Endothelial cell (in vitro differentiated cells): ENCODE data around the gene NAPB. TPM values are rescaled to one million over a fixed set of nuclear protein-coding genes. Genes with fewer than 3 reads are reported as not detected.

Source experiments
- DNase-seq: peaks from one replicate; pipeline ENCODE4 v3.0.0; 2021; ENCODE audit warnings: low spot score
- H3K27ac Mint-ChIP-seq: one replicate; pipeline ENCODE4 v1.8.0; 2021; ENCODE audit warnings: mixed read lengths, inconsistent platforms; ENCODE audit not compliant: unreplicated experiment
- H3K27me3 Mint-ChIP-seq: one replicate; pipeline ENCODE4 v1.8.0; 2021; ENCODE audit warnings: mild to moderate bottlenecking, moderate library complexity, mixed read lengths, inconsistent platforms; ENCODE audit not compliant: unreplicated experiment
- H3K36me3 Mint-ChIP-seq: one replicate; pipeline ENCODE4 v1.8.0; 2021; ENCODE audit warnings: mild to moderate bottlenecking, low read depth, mixed read lengths, inconsistent platforms; ENCODE audit not compliant: unreplicated experiment
- H3K4me1 Mint-ChIP-seq: one replicate; pipeline ENCODE4 v1.8.0; 2021; ENCODE audit warnings: mild to moderate bottlenecking, mixed read lengths, inconsistent platforms; ENCODE audit not compliant: unreplicated experiment
- H3K4me3 Mint-ChIP-seq: one replicate; pipeline ENCODE4 v1.8.0; 2021; ENCODE audit warnings: mild to moderate bottlenecking, mixed read lengths, inconsistent platforms; ENCODE audit not compliant: unreplicated experiment
- H3K9me3 Mint-ChIP-seq: one replicate; pipeline ENCODE4 v1.8.0; 2021; ENCODE audit warnings: mixed read lengths, inconsistent platforms; ENCODE audit not compliant: unreplicated experiment
- total RNA-seq: library from RNA; stranded (reverse); fragmentation: NEBNext Ultra II Directional; extraction: Animal tissue kit (Norgen Biotek cat#: 25700); gene quantifications from one replicate; pipeline ENCODE4 v1.2.1, GENCODE V29; 2021; ENCODE audit not compliant: unreplicated experiment
- TF ChIP-seq, protein P1 (sequence below): fragments of 200-600 bp; sonication (generic); IDR thresholded peaks from one replicate; pipeline ENCODE4 v1.5.0; 2021; ENCODE audit warnings: antibody characterized with exemption; ENCODE audit not compliant: unreplicated experiment

The NAPB gene
- total RNA-seq, 1 donor from 2014 or later: 9.6 TPM

DNA sequence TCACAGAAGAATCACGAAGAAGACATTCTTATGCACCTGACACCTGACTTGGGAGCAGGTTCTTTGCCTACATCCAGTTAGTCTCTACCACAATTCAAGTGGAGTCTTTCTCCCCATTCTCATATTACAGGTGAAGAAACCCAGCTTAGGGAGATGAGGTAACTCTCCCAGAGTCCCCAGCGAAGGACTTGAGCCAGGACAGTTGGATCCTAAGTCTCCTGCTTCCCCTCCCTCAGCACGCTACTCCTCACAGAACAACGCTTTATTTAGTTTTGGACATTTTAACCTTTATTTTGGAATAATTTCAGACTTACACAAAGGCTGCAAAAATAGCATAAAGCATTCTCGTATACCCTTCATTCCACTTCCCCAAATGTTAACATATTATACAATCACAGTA is 17.4 kb upstream of the NAPB start:
- Mint-ChIP-seq H3K4me3 (no peak overlapping the region), H3K4me1 (peaks cover 14% of the 10 kb centered on the region), H3K9me3 (no peaks in the 10 kb centered on the region), H3K36me3 (no peaks in the 10 kb centered on the region), H3K27me3 (no peaks in the 10 kb centered on the region), H3K27ac (no peak overlapping the region)
- TF ChIP-seq, protein P1, sequence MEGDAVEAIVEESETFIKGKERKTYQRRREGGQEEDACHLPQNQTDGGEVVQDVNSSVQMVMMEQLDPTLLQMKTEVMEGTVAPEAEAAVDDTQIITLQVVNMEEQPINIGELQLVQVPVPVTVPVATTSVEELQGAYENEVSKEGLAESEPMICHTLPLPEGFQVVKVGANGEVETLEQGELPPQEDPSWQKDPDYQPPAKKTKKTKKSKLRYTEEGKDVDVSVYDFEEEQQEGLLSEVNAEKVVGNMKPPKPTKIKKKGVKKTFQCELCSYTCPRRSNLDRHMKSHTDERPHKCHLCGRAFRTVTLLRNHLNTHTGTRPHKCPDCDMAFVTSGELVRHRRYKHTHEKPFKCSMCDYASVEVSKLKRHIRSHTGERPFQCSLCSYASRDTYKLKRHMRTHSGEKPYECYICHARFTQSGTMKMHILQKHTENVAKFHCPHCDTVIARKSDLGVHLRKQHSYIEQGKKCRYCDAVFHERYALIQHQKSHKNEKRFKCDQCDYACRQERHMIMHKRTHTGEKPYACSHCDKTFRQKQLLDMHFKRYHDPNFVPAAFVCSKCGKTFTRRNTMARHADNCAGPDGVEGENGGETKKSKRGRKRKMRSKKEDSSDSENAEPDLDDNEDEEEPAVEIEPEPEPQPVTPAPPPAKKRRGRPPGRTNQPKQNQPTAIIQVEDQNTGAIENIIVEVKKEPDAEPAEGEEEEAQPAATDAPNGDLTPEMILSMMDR: no peak
- DNase-seq: no peak

DNA sequence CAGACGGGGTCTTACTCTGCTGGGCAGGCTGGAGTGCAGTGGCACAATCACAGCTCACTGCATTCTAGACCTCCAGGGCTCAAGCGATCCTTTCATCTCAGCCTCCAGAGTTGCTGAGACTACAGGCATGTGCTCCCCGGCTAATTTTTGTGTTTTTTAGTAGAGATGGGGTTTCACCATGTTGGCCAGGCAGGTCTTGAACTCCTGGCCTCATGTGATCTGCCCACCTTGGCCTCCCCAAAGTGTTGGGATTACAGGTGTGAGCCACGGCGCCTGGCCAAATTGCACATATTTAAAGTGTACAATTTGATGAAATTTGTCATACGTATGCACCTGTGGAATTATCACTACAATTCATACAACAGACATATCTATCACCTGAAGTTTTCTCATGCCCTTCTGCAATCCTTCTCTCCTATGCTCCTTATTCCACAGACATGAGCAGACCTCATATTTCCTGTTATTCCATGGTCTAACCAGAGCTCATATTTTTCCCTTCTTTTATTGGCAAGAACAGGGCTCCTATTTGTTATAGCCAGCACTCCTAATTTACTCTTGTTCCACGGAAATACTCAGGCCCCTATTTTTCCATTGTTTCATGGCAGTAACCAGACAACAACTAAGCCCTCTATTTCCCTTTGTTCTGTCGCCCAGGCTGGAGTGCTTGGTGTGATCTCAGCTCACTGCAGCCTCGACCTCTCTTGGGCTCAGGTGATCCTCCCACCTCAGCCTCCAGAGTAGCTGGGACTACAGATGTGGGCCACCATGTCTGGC is 16.0 kb upstream of the NAPB start:
- no peak overlapping the region for H3K4me3 Mint-ChIP-seq
- DNase-seq: no peak
- peak overlapping the region; percentile 65 for H3K27ac Mint-ChIP-seq
- H3K9me3 Mint-ChIP-seq: no peaks in the 10 kb centered on the region
- no peaks in the 10 kb centered on the region for H3K27me3 Mint-ChIP-seq
- H3K36me3 Mint-ChIP-seq: no peaks in the 10 kb centered on the region
- TF ChIP-seq, protein P1: no peak
- H3K4me1 Mint-ChIP-seq: peaks cover 14% of the 10 kb centered on the region

DNA sequence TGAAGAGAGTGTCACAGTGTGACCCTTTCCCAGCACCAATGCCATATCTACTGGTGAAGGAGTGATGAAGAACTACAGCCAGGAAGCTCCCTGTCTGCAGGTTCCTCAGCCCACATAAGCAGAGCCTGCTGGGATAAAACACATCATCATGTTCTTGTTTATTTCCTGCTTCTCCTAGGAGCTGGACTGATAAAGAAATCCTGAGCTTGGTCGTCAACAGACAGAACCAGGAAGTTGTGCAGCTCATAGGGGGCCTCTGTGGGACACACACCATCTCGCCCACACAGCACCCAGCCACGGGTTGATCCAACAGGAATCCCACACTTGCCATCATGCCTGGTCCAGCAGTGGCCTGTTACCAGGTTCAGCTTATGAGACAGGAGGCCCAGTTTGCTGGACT is 15.4 kb upstream of the NAPB start:
- Mint-ChIP-seq H3K9me3 (no peaks in the 10 kb centered on the region), H3K4me3 (no peak overlapping the region), H3K27me3 (no peaks in the 10 kb centered on the region), H3K4me1 (peaks cover 14% of the 10 kb centered on the region), H3K36me3 (no peaks in the 10 kb centered on the region), H3K27ac (peak overlapping the region; percentile 74)
- peak; percentile 17 for DNase-seq
- TF ChIP-seq, protein P1: no peak

DNA sequence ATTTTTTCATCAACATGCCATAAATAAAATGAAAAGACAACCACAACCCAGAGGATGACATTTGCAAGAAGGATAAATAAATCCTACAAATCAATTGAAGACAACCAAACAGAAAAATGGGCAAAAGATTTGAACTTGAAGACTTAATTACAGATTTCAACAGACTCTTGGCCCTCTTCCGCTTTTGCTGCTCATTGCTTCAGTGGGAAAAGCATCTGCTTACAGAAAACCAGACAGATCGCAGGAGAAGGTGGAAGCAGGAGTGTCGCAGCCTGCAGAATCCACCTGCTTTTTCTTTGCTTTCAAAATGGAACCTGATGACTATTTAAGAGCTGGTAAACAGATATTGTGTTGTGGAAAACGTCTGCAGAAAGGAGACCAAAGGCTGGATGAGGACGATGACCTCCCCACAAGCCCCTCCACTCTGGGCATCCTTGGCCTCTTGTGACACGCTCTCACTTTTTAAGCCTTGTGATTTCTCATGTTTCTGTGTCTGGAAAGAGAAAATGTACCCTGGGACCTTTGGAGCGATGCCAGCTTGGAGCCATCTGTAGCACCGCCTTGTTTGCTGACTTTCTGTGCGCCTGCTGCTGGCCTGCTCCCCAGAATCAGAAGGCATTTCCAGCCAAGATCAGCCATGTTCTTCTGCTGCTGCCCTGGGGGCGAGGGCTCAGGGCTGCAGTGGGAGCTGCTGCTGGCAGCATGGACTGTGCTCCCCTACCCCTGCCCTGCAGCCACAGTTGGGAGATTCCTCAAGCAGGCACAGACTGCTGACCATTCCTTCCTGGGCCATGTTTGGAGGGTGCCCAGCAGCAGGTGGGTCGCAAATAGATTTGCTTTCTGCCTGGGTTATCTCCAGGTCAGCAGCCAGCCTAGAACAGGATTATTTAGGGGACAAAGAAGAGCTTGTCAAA is 14.6 kb upstream of the NAPB start:
- no peaks in the 10 kb centered on the region for H3K9me3 Mint-ChIP-seq
- DNase-seq: no peak
- H3K4me1 Mint-ChIP-seq: peaks cover 14% of the 10 kb centered on the region
- TF ChIP-seq, protein P1: no peak
- H3K27me3 Mint-ChIP-seq: no peaks in the 10 kb centered on the region
- peak overlapping the region; percentile 74 for H3K27ac Mint-ChIP-seq
- H3K36me3 Mint-ChIP-seq: no peaks in the 10 kb centered on the region
- H3K4me3 Mint-ChIP-seq: no peak overlapping the region
